Measurements from ENCODE around the gene TNK1.

The TNK1 gene

GRCh38 chr17:7392696-7393612 is 12.1 kb downstream of the TNK1 start:
- DNase-seq, result no peak

GRCh38 chr17:7393613-7394451 is 12.9 kb downstream of the TNK1 start:
- DNase-seq, result peak; percentile 45

GRCh38 chr17:7394452-7395191 is 13.7 kb downstream of the TNK1 start, which contains the start of gene PLSCR3:
PLSCR3 (minus strand) TSS chr17:7394525; CDS start chr17:7394110, 415 bp downstream.
- DNase-seq, result peak; percentile 91

GRCh38 chr17:7396147-7396546 is 15.3 kb downstream of the TNK1 start:
- DNase-seq, result no peak

GRCh38 chr17:7398612-7399011 is 17.7 kb downstream of the TNK1 start:
- DNase-seq, result no peak

- DNase-seq, result peak; percentile 12
Observed at GRCh38 chr17:7403043-7403726, 22.3 kb downstream of the TNK1 start.

GRCh38 chr17:7403727-7403976 is 22.8 kb downstream of the TNK1 start:
- no peak for DNase-seq

GRCh38 chr17:7403977-7404736 is 23.3 kb downstream of the TNK1 start, which contains the start of gene TMEM256:
TMEM256 (minus strand) TSS chr17:7404097; CDS start chr17:7404084, 13 bp downstream.
- DNase-seq, result peak; percentile 98

- DNase-seq, result no peak
Observed at GRCh38 chr17:7404737-7405349, 24.0 kb downstream of the TNK1 start.

GRCh38 chr17:7405350-7406234 is 24.7 kb downstream of the TNK1 start:
- no peak for DNase-seq

- DNase-seq, result no peak
Observed at GRCh38 chr17:7406235-7406825, 25.4 kb downstream of the TNK1 start.

- no peak for DNase-seq
Observed at GRCh38 chr17:7407082-7407481, 26.2 kb downstream of the TNK1 start.

- DNase-seq, result no peak
Observed at GRCh38 chr17:7407485-7408251, 26.8 kb downstream of the TNK1 start, which contains the start of gene NLGN2. NLGN2 (plus strand) TSS chr17:7407845; CDS start chr17:7408256, 411 bp downstream.

GRCh38 chr17:7408252-7408727 is 27.4 kb downstream of the TNK1 start:
- DNase-seq, result no peak

- no peak for DNase-seq
Observed at GRCh38 chr17:7408863-7409262, 28.0 kb downstream of the TNK1 start.

- no peak for DNase-seq
Observed at GRCh38 chr17:7409716-7410115, 28.8 kb downstream of the TNK1 start.

- no peak for DNase-seq
Observed at GRCh38 chr17:7410634-7411426, 29.9 kb downstream of the TNK1 start.

- DNase-seq, result no peak
Observed at GRCh38 chr17:7411427-7411750, 30.5 kb downstream of the TNK1 start.

All from activated CD4-positive, alpha-beta T cell treated with anti-CD3 and anti-CD28 coated beads, Interleukin-10, Interleukin-2, amounts not matched to agents 100 ng/mL and 50 ng/mL, durations not matched to agents 16 hours and 8 hours (primary cell).